T-helper 2 cell (primary cell): ENCODE measurements around the gene RASSF7.
"Not testable (repeated sequence)": the region's sequence is repeated elsewhere in the genome, so short reads cannot be mapped to it uniquely, and the experiment has no call there.

Experiments
- DNase-seq, 5 experiments: peaks; one replicate each; pipeline versions ENCODE4 v3.0.0 to v3.0.0-alpha.2; 2012 to 2022
- total RNA-seq, 2 donors: gene quantifications; one replicate each; lab custom pipeline; 2026; lab: John Stamatoyannopoulos, UW

Gene RASSF7, protein sequence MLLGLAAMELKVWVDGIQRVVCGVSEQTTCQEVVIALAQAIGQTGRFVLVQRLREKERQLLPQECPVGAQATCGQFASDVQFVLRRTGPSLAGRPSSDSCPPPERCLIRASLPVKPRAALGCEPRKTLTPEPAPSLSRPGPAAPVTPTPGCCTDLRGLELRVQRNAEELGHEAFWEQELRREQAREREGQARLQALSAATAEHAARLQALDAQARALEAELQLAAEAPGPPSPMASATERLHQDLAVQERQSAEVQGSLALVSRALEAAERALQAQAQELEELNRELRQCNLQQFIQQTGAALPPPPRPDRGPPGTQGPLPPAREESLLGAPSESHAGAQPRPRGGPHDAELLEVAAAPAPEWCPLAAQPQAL
- total RNA-seq, result 18.4 to 32.4 reads per million in 2 donors

DNA sequence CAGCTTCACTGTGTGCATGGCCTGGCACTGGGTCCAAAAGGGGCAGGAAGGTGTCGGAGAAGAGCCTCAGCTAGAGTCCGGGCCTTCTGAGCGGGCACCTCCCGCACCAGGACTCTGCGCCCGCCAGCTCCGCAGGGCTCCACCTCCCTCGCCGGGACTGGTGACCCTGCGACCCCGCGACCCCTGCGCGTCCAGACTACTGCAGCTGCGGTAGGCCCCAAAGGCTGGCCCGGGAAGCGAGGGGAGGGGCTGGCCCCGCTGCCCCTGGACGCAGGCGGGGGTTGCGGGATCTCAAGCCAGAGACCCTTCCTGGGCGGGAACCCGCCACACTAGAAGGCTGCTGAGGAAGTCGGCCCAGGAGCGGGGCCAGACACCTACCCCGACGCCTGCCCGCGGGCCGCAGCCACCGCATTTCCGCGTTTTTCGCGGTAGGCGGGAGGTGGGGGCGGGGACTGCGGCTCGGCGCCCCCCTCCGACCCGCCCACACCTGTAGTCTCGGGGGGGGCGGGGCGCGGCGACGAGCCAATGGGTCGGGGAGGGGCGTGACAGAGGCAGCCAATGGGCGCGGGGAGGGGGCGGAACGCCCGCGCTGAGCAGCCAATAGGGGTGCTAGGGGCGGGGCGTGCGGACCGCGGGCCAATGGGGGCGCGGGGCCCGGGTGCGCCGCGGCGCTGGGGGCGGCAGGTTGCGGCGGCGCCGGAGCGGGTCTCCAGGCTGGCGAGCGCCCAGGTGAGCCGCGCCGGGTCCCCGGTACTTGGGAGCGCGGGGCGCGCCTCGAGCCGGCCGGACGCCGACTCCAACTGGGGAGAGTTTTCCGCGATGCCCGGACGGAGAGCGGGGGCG is at the start of gene RASSF7, which contains the start of gene LMNTD2:
Gene RASSF7, plus strand, starts transcription at position 666 of the 843 bp plus-strand sequence. CDS start 799 bp downstream, outside the sequence.
Gene LMNTD2, minus strand, starts transcription at position 434 of the 843 bp plus-strand sequence. Its CDS starts 22 bp downstream, at position 412.
- peak; percentile 89 to 94 (median 92) for DNase-seq

DNA sequence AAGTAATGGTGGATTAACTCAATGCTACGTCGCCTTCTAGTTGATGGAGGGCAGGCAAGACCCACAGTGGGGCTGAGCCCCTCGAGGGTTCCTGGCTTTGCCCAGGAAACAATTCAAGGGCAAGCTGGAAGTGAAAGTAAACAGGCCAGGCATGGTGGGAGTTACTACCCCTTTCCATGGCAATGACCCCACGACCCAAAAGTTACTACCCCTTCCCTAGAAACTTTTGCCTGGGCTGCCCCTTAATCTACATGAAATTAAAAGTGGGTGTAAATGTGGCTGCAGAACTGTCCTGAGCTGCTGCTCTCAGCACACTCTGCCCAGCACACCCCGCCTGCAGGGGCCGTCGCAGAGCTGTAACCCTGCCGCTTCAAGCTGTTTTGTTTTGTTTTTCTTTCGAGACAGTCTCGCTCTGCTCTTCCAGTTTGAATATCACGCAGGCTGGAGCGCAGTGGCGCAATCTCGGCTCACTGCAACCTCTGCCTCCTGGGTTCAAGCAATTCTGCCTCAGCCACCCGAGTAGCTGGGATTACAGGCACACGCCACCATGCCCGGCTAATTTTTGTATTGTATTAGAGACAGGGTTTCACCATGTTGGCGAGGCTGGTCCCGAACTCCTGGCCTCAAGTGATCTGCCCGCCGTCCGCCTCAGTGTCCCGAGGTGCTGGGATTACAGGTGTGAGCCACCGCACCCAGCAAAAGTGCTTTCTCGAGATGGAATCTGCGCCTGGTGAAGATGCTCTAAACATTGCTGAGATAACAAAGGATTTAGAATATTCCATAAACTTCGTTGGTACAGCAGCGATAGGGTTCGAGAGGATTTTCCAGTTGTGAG is 47.8 kb upstream of the RASSF7 start:
- DNase-seq, result no peak

DNA sequence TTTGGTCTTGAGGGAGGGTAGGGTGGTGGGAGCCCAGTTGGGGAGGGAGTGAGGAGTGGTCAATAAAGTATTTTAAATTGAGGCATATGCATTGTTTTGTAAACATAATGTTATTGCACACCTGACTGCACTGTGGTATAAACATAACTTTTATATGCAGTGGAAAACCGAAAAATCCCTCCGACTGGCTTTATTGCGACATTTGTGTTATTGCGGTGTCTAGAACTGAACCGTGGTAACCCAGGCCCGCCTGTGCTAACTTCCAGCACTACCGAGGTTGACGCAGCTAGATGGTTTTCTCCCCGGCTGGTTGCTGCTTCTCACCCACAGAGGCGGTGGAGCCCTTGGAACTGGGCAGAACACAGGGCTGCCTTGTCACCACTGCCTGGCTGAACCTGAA is 46.2 kb upstream of the RASSF7 start:
- no peak for DNase-seq

DNA sequence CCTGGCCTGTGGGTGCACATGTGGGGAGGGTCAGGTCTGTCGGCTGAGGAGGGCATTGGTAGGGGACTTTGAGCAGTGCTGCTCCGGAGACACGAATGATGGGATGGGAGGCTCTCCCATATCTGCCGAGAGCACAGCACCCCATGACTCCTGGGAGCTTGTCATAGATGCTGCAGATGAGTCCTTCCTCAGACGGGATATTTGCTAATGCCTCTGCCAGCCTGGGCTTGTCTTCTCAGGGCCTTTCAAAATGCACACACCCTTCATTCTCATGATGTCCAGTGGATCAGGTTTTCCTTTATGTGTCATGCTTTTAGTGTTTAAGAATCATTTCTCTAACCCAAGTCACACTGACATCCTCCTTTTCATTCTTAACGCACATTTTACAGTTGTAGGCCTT is 45.6 kb upstream of the RASSF7 start:
- no peak for DNase-seq

DNA sequence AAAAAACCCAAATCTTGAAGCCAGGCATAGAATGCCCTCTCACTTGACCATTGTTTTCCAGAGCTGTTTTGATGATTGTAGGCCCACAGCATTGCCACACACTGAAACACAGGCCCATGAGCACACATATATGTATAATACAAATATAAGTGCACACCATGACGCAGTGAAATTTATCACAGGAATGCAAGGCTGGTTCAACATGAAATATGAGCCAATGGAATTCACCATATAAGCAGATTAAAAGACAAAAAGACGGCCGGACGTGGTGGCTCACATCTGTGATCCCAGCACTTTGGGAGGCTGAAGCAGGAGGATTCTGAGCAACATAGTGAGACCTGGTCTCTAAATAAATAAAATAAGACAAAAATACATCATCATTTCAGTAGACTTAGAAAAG is 44.4 kb upstream of the RASSF7 start:
- DNase-seq, result no peak

DNA sequence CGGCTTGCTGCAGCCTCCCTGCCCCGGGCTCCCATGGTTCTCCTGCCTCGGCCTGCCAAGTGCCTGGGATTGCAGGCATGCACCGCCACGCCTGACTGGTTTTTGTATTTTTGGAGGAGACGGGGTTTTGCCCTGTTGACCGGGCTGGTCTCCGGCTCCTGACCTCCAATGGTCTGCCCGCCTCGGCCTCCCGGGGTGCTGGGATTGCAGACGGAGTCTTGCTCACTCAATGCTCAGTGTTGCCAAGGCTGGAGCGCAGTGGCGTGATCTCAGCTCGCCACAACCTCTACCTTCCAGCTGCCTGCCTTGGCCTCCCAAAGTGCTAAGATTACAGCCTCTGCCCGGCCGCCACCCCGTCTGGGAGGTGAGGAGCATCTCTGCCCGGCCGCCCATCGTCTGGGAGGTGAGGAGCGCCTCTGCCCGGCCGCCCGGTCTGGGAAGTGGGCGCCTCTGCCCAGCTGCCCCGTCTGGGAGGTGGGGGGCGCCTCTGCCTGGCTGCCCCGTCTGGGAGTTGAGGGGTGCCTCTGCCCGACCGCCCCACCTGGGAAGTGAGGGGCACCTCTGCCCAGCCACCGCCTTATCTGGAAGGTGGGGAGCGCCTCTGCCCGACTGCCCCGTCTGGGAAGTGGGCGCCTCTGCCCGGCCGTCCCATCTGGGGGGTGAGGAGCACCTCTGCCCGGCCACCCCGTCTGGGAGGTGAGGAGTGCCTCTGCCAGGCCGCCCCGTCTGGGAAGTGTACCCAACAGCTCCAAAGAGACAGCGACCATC is 43.7 kb upstream of the RASSF7 start:
- not testable (repeated sequence) for DNase-seq

DNA sequence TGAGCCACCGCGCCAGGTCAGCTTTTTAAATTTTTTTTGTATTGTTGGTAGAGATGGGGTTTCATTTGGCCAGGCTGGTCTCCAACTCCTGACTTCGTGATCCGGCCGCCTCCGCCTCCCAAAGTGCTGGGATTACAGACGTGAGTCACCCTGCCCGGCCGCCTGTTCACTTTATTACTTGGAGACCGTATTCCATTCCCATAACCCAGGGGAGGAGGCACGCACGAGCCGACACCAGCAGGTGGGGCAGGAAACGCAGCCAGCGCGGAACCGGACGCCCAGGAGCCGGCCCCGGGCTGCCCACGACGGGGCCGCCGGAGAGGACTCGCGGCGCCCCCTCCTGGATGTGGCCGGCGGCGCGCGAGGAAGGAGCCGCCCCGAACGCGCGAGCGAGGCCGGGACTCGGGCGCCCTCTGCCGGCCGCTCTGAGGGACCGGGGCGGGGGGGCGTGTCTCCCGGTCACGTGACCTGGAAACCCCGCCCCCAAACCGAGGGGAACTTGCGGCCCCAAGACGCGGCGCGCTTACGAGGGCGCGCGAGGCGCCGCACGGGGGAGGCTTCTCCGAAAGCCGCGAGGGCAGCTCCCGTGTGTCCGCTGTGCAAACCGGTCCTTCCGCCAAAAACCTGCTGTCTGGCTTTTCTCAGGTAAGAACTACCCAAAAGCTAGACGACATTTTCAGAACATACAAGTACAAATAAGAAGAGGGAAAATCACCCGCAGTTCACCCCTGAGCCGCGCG is 42.1 kb upstream of the RASSF7 start:
- peak; percentile 69 to 91 (median 81) for DNase-seq

DNA sequence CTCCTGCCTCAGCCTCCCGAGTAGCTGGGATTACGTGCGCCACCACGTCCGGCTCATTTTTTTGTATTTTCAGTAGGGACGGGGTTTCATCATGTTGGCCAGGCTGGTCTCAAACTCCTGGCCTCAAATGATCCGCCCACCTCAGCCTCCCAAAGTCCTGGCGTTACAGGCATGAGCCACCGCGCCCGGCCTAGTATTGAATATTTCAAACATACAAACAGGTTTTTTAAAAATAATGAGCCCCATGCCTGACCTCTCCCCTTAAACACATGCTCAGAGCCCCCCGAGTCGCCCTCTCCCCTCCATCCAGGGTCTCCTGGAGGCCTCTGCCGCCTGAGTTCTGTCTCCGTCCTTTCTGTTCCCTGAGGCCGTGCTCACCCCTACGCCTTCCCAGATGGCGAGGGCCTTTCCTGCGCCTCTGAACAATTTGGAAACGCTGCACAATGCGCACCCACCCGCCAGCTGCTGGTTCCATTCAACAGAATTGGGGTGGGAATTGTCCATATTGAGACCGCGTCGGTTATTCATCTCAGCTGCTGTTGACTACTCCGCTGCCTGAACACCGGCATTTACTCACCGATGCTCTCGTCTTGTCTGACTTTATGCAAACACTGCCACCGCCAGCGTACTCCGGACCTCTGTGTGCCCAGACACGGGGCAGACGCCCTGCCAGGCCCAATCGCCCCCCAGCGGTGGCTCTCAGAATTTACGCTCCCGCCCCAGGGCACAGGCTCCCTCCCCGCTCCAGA is 40.2 kb upstream of the RASSF7 start:
- DNase-seq, result no peak

DNA sequence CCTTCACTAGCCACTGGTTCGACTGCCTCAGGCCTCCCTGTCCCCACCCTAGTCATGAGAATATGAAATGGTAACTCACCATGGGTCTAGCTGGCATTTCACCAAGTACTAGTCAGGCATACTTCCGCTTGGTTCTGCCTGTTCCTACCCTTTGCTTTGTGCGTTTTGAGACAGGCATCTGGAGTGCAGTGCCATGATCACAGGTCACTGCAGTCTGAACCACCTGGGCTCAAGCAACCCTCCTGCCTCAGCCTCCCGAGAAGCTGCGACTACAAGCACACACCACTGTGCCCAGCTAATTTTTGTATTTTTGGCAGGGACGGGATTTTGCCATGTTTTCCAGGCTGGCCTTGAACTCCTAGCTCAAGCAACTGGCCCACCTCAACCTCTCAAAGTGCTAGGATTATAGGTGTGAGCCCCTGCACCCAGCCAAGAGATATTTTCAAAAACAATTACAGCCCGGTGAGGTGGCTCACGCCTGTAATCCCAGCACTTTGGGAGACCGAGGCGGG is 39.5 kb upstream of the RASSF7 start:
- DNase-seq, result no peak

DNA sequence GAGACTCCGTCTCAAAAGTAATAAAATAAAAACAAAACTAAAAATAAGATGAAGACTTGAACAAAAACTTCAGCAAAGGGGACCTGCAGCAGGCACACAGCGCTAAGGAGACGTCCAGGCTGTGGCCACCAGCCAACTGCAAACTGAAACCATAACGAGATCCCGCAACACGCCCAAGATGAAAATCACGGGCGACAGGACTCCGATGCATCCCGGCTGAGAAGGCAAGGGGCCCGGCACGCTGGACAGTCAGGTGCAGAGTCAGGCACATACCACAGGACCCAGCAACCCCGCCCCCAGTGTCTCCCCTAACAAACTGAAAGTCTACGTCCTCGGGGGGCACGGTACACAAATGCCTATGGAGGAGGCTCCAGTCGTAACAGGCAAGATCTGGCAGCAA is 34.6 kb upstream of the RASSF7 start:
- no peak for DNase-seq

DNA sequence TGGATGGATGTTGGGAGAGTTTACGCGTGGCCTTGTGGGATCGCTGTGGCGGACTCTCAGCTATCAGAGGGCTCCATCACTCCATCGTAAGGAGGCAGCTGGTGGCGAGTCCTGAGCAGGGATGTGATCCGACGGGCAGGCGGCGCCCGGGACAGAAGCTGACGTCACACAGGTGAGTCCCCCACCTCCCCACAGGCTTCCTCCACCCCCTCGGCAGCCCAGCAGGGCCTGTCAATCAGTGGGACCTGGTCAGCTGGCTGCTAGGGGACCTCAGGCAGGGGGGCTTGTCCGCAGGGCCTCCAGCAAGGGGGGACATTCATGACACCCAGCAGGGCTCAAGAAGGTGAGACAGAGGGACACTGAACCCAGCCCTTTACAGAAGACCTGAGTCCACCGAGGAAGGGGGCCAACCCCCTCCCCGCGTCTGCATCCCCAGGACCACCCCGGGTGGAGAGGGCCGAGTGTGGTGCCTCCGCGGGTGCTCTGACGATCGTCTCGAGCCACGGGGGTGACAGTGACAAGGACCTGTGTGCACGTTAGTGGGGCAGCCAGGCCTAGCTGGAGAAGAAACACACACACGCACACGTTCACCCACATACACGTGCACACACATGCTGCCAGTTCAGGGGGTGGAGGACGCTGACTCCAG is 32.5 kb upstream of the RASSF7 start:
- DNase-seq, result no peak

DNA sequence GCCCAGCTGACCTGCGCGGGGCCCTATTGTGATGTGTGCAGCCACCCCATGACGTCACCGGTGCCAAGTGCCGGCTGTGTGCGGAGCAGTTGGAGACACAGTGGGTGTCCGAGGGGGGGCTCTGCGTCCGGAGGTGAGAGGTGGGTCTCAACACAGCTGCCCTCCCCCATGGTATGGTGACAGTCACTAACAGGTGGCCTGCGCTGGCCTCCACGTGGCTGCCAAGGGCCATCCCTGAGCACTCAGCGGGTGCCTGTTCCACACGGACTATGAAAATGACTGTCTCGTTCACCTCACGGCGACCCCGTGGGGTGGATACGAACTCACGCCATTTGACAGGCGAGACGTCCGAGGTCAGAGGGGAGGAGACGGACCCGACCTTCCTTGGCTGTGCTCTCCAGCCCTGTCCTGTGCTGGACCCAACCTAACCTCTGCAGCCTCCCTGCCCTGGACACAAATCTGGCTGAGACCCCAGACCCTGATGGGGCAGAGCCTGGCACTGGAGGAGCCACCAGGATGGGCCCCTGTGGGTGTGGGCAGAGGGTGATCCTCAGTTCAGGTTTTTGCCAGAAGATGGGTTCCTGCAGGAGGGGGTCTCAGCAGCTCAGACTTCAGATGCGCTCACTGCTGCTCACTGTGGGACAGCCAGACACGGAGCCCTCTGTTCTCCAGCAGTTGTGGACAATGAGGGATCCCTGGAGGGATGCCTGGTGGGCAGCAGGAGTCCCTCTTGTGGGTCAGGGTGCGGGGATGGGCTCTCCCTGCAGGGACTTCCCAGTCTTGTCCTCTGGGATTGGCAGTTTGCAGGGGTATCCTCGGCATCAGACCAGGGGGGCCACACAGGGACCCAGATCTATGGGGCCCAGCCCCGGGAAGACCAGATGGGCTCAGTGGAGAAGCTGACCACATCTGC is 31.7 kb upstream of the RASSF7 start:
- no peak for DNase-seq

DNA sequence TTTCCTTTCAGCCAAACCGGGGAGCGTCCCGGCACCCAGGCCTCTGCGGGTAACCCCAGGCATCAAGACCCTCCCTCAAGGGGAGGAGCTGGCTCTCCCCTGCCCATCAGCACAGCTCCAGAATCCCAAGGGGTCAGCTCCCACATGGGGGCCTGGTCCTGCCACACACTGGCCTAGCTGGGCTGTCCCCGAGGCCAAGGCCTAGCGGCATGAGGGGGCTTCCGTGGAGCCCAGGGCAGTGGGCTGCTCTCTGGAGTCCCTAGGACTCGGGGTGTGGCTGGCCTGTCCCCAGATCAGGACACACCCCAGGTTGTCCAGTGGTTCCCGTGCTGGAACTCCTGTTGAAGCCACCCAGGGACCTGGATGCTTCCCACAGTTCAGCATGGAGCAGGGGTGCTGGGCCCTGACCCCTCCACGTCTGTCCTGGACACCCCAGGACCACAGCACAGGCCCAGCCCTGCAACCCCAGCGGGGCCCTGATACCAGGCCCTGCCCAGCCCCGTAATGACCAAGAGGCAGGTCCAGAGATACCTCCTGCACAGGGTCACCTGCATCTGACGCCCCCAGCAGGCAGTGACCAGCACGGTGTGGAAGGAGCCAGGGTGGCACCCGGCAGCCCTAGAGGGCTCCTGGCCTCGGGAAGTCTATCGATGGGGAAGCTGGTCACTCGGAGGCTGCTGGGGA is 30.9 kb upstream of the RASSF7 start:
- DNase-seq, result no peak

DNA sequence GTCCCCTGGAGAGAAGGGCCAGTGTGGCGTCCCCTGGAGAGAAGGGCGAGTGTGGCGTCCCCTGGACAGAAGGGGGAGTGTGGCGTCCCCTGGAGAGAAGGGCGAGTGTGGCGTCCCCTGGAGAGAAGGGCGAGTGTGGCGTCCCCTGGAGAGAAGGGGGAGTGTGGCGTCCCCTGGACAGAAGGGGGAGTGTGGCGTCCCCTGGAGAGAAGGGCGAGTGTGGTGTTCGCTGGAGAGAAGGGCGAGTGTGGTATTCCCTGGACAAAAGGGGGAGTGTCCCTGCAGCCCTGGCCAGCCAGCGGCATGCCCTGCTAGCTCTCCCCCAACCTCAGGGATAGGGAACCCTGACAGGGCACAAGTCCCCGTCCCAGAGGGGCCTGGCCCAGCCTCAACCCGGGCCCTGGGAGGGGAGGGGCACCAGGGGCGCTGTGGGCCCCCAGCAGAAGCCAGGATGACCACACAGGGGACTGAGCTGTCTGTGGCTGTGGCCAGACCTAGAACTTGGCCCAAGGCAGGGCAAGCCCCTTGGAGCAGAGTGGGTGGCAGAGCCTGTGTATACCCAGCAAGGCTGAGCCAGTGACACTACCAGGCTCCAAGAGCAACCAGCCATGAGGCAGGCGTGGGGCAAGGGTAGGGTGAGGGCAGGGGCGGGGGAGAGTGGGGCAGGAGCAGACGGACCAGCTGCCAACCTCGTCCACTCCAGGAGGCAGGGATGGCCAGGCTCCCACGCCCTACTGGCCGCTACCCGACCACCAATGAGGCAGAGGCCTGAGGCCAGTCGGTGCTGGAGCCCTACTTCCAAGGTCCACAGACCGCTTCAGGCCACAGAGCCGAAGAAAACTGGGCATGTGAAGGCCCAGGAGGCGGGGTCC is 29.6 kb upstream of the RASSF7 start:
- no peak for DNase-seq

DNA sequence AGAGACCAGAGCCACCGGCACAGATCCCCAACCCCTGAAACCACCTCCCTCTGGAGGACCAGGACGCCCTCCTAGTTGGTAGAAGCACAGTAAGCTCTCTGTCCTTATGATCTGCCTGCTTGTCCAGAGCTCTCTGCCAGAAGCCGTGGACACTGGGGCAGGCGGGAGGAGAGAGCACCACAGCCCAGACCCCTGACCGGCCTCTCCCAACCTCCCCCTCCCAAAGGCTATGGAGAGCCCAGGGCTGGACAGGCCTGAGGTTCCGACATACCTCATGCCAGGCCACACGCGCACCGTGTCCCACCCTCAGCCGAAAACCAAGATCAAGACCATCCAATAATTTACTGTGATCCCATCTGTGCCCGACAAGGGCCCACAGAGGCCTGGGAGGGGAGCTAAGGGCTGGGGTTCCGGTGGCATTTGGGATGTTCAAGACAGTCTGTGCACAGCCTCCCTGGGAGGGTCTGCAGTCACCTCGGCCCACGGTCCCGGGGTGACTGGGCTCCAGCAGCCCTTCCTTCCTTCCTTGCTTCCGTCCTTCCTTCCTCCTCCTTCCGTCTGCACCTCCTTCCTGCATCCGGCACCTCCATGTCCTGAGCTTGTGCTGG is 28.7 kb upstream of the RASSF7 start:
- DNase-seq, result no peak

DNA sequence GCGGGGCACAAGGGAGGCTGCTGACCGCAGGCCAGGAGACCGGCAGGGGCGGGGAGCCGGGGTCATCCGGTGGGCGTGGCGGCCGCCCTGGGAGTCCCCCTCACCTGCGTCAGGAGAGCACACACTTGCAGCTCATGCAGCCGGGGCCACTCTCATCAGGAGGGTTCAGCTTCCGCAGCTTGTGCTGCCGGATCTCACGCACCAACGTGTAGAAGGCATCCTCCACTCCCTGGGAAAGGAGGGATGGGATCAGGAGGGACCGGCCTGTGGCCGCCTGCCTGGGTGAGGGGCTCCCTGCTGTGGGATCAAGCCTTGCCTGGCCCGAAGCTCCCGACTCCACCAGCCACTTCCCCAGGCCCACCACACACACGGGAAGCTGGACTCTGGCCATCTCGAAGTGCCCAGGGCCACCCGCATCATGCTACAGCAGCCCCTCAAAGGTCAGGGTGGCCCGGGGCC is 28.2 kb upstream of the RASSF7 start:
- no peak for DNase-seq
